Measurements from ENCODE around the gene DCAF11. TPM values are rescaled to one million over a fixed set of nuclear protein-coding genes. Genes with fewer than 3 reads are reported as not detected.
A peak's percentile ranks its signal among the peaks of the same experiment; 100 is the strongest.

The DCAF11 gene
- total and polyA plus RNA-seq, 7 donors = 34.7 to 73.5 (median 66.4) TPM

DNA sequence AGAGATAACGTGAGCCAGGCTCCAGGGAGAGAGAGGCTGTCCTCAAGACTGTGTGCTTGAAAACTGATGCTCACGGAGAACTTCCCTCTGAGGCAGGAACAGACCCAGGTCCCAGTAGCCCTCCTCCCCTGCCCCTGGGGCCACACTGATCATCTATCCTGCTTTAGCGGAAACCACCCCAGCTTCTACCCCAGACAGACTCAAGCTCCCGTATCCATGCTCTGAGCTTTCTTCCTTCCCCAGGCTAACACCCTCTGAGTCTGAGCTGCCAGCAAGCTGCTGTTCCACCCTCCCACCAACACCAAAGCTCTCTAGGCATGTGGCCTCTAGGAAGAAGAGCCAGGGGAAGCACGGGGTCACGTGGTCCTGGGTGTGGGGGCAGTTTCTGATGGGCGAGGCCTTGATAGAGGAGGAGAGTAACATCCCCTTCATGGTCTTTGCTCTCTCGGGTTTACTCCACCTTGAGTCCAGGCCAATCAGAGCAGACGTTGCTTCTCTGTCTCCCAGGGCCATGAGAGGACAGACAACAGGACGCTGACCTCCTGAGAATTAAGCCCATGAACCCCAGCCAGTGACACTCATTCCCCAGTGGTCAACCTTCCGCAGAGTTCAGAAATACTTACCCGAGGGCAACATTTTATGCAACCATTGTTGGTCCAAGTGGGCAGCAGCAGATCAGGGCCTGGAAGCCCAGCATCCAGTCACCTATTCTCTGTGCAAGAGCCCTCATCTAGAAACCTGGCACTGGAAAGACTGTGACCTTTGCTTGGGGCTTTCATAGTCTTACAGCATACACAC lies 19.1 kb upstream of the DCAF11 start:
- ATAC-seq = no peak
- H3K4me3 ChIP-seq = peak overlapping the region; percentile 80

GRCh38 chr14:24096545-24097181 lies 17.9 kb upstream of the DCAF11 start:
- TF ChIP-seq, protein P1, sequence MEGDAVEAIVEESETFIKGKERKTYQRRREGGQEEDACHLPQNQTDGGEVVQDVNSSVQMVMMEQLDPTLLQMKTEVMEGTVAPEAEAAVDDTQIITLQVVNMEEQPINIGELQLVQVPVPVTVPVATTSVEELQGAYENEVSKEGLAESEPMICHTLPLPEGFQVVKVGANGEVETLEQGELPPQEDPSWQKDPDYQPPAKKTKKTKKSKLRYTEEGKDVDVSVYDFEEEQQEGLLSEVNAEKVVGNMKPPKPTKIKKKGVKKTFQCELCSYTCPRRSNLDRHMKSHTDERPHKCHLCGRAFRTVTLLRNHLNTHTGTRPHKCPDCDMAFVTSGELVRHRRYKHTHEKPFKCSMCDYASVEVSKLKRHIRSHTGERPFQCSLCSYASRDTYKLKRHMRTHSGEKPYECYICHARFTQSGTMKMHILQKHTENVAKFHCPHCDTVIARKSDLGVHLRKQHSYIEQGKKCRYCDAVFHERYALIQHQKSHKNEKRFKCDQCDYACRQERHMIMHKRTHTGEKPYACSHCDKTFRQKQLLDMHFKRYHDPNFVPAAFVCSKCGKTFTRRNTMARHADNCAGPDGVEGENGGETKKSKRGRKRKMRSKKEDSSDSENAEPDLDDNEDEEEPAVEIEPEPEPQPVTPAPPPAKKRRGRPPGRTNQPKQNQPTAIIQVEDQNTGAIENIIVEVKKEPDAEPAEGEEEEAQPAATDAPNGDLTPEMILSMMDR (IDR thresholded peaks at IDR 0.05) = no peak
- ATAC-seq (no peak), DNase-seq (no peak)
- peaks cover 6% of the 10 kb centered on the region for H3K4me1 ChIP-seq
- no peak overlapping the region for H3K27ac ChIP-seq
- H3K9me3 ChIP-seq = no peaks in the 10 kb centered on the region
- WGBS, 3 donors = 82 to 90% (median 89%) methylated on average over 8 of the region's 8 CpGs
- no peak overlapping the region for H3K4me3 ChIP-seq
- intact Hi-C loops (cut with DNase I) = loop anchor here in 1 of 2 donors (10.0 kb wide), 1 partner anchor 122 kb away; no protein-coding TSS in a partner anchor
- H3K27me3 ChIP-seq (ENCODE audit: insufficient read depth in 3 of 3, low read length in 2 of 3) = no peaks in the 10 kb centered on the region
- H3K36me3 ChIP-seq (ENCODE audit: insufficient read depth in 1 of 2, low read depth in 1 of 2) = no peaks in the 10 kb centered on the region

More for the DNA sequence above, 19.1 kb upstream of the DCAF11 start:
- H3K27me3 ChIP-seq (ENCODE audit: insufficient read depth in 3 of 3, low read length in 2 of 3) = no peaks in the 10 kb centered on the region
- no peaks in the 10 kb centered on the region for H3K9me3 ChIP-seq
- H3K27ac ChIP-seq = peak overlapping the region; percentile 75
- TF ChIP-seq, protein P1 (IDR thresholded peaks at IDR 0.05) = no peak
- peak; percentile 54 to 70 for DNase-seq
- H3K4me1 ChIP-seq = peaks cover 6% of the 10 kb centered on the region
- WGBS, 3 donors = 52 to 72% (median 53%) methylated on average over 12 of the region's 12 CpGs
- intact Hi-C loops (cut with DNase I) = loop anchor here (2.0 to 10.0 kb wide), 2 partner anchors 13 to 121 kb away; no protein-coding TSS in a partner anchor
- H3K36me3 ChIP-seq (ENCODE audit: insufficient read depth in 1 of 2, low read depth in 1 of 2) = no peaks in the 10 kb centered on the region

- TF ChIP-seq, protein P1 (IDR thresholded peaks at IDR 0.05) = no peak
- peaks cover 0 to 2% of the 10 kb centered on the region in 2 donors for H3K36me3 ChIP-seq (ENCODE audit: insufficient read depth in 1 of 2, low read depth in 1 of 2)
- peaks cover 6% of the 10 kb centered on the region for H3K4me1 ChIP-seq
- 91 to 96% (median 93%) methylated on average over 16 of the region's 16 CpGs for WGBS, 3 donors
- H3K27ac ChIP-seq = no peak overlapping the region
- H3K4me3 ChIP-seq = no peak overlapping the region
- DNase-seq = no peak
- intact Hi-C loops (cut with DNase I) = loop anchor here in 1 of 2 donors (10.0 kb wide), 1 partner anchor 124 kb away; no protein-coding TSS in a partner anchor
- H3K27me3 ChIP-seq (ENCODE audit: insufficient read depth in 3 of 3, low read length in 2 of 3) = no peaks in the 10 kb centered on the region
- H3K9me3 ChIP-seq = no peaks in the 10 kb centered on the region
- no peak for ATAC-seq
These were observed 16.2 kb upstream of the DCAF11 start for GRCh38 chr14:24098229-24098926.

DNA sequence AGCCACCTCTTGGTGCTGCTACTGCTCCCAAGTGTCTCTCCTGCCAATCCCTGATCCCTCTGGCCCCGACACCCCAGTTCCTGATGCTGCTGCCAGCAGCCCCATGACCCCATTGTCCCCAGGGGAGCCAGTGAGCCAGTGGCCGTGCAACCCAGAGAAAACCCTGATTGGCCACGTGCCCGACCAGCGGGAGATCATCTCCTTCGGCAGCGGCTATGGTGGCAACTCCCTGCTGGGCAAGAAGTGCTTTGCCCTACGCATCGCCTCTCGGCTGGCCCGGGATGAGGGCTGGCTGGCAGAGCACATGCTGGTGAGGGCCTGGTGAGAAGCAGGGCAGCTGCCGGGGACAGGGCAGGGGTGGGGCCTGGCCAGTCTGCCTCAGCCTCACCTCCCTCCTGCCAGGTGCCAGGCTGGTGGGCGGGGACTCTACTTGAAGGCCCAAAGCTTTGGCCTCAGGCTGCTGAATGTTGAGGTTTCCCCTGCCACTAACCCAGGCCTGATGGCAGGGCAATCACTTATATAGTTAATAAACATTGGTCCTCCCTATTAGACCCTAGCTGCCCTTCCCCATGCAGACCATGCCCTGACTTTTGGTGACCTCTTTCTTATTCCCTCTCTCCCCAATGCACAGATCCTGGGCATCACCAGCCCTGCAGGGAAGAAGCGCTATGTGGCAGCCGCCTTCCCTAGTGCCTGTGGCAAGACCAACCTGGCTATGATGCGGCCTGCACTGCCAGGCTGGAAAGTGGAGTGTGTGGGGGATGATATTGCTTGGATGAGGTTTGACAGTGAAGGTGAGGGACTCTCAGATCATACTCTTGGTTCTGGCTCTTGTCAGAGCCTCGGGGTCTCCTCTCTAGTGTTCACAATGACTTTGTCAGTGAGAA lies 15.4 kb upstream of the DCAF11 start:
- Histone ChIP-seq H3K27ac (no peak overlapping the region), H3K4me1 (peaks cover 6% of the 10 kb centered on the region), H3K9me3 (no peaks in the 10 kb centered on the region), H3K36me3 (ENCODE audit: insufficient read depth in 1 of 2, low read depth in 1 of 2) (peaks cover 0 to 3% of the 10 kb centered on the region in 2 donors), H3K4me3 (no peak overlapping the region), H3K27me3 (ENCODE audit: insufficient read depth in 3 of 3, low read length in 2 of 3) (no peaks in the 10 kb centered on the region)
- no peak for ATAC-seq
- TF ChIP-seq, protein P1 (IDR thresholded peaks at IDR 0.05) = no peak
- DNase-seq = no peak
- intact Hi-C loops (cut with DNase I) = loop anchor here in 1 of 2 donors (10.0 kb wide), 1 partner anchor 124 kb away; no protein-coding TSS in a partner anchor
- 55 to 72% (median 60%) methylated on average over 17 of the region's 17 CpGs for WGBS, 3 donors
